SIG-M5 treated with dmso at 0.1 percent for 504 hours (cell line): ENCODE measurements around the gene PAK1.
"Not testable (repeated sequence)": the region's sequence is repeated elsewhere in the genome, so short reads cannot be mapped to it uniquely, and the experiment has no call there.

ENCODE experiments used
- DNase-seq: peaks from one replicate; lab custom pipeline; 2025; ENCODE audit not compliant: unreplicated experiment; lab: John Stamatoyannopoulos, UW

The PAK1 gene

GRCh38 chr11:77312107-77312506 is 161.8 kb downstream of the PAK1 start:
- no peak for DNase-seq

DNA sequence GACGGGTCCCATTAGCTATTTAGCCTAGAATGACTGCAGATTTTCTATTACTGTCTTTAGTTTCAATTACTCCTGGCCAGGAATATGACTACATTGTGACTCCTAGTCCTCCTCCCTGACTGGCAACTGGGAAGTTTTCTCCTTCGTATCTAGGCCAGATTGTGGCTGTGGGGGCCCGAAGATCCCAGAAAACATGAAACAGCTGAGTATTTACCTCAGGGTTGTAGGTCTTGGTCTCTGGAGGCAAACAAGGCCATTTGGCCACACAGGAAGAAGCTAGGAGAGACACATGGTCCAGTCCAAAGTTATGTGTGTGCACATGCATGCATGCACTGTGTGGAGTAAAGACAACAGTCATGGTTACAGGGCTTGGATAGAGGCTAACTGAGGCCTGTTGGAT is 162.2 kb downstream of the PAK1 start:
- DNase-seq = no peak

GRCh38 chr11:77310721-77311120 is 163.2 kb downstream of the PAK1 start:
- DNase-seq = no peak

GRCh38 chr11:77309401-77310085 is 164.4 kb downstream of the PAK1 start:
- no peak for DNase-seq

DNA sequence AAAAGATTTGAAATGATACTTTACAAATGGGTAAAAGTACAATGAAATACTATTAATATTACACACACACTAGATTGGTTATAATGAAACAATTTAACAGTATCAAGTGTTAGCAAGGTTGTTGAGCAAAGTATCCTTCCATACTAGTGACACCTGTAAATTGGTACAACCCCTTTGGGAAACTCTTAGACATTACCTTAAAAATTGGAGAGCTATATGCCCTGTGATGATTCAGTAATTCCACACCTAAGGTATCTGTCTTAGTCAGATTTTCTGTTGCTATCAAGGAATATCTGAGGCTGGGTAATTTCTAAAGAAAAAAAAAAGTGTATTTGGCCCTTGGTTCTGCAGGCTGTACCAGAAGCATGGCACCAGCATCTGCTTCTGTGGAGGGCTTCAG is 165.1 kb downstream of the PAK1 start:
- DNase-seq = no peak

DNA sequence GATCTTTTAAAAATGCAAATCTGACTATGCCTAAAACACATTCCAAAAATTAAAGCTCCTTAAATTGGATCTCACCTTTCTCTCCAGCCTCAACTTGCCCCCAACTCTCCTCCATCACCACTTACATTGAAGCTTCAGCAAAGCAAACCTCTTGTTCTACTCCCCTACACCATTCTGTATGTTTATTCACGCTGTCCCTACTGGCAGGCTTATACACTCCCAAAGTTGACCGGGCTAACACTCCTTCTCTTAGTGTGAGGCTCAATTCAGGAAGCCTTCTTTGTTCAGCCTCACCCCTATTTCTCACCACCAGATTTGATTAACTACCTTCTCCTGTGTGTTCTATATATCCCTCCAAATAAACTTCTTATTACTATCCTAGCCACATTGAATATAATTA is 170.6 kb downstream of the PAK1 start:
- no peak for DNase-seq

DNA sequence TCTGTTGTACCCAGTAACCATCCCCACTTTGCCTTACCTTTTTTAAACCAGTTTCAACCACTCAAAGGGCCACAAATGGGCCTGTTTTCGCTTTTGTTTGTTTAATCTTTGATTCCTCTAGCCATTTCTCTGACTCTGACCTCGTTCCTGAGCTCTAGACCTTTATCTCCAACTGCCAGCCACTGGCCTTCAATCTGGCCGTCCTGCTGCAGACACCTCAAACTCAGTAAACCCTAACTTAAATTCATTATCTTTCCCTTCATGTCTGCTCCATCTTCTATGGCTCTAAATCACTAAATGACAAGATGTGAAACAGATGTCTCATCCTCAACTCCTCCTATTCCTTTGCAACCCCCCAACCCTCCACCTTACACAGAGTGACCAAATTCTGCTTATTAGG is 171.1 kb downstream of the PAK1 start:
- no peak for DNase-seq

DNA sequence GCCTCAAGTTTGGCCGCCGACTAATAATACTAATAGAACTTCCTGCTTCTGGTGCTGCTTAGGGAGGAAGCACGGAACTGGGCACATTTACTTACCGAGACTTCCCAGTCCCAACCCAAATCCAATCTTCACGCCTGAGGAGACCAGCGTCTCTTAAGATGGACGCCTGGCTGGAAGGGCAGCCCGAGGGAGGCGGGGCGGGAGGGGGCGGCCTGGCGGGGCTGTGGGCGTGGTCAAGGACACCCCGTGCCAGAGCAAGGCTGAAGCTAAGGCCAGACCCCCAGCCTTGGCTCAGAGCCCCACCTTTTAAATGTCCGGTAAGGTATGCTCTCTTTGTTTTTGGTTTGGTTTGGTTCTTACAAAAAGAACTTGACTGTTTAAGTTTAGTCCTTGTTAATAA is 172.4 kb downstream of the PAK1 start, which contains the start of gene GDPD4:
Gene GDPD4 (minus strand): TSS at position 177 of the 400 bp plus-strand sequence. CDS start 16,549 bp downstream, outside the sequence.
- DNase-seq = no peak

DNA sequence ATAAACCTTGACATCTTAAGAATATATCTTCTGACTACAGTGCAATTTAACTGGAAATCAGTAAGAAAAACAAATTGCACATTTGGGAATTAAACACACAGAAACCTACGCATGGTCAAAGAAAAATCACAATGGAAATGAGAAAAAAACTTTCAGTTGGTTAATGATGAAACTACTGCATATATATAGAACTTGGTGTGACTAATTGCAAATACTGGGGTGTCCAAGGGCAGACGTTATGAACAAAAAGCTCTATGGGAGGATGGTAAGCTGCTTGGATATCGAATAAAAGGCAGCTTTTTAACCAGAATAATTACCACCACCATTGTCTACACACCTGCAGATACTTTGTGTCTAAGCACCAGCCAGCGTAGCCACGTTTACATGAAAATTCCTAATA is 173.2 kb downstream of the PAK1 start:
- DNase-seq = no peak

- DNase-seq = not testable (repeated sequence)
Observed at GRCh38 chr11:77300028-77300427, 173.9 kb downstream of the PAK1 start.

DNA sequence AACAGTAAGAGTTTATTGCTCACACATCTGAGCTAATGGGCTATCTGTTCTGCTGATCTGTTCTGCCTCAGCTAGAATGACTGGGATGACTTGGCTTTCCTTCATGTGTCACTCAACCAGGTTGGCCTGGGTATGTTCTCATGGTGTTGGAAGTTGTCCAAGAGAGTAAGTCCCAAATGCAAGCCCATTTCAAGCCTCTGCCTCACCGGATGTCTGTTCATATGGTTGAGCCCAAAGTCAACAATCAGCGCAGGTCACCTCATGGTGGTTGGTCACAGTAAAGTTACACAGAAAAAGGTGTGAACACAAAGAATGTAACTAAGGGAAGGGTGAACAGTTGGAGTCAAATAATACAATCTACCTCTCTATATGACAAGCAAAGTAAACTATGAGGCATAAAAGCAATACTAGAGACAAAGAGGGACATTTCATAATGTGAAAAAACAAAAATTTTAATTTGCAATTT is 174.3 kb downstream of the PAK1 start:
- DNase-seq = no peak

DNA sequence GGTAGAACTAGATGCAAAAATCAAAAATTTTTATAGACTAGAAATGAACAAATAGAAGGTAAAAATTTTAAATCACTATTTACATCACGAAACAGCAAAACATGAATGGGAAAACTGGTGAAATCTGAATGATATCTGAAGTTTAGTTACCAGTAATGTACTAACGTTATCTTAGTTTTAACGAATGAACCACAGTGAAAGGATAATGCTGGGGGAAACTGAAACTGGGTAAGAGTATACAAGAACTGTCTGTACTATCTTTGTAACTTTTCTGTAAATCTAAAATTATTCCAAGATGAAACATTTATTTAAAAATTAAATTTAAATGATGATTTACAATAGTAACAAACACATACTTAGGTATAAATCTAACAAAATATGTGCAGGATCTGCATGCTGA is 179.9 kb downstream of the PAK1 start:
- no peak for DNase-seq

- DNase-seq = no peak
Observed at GRCh38 chr11:77289737-77290136, 184.2 kb downstream of the PAK1 start.

DNA sequence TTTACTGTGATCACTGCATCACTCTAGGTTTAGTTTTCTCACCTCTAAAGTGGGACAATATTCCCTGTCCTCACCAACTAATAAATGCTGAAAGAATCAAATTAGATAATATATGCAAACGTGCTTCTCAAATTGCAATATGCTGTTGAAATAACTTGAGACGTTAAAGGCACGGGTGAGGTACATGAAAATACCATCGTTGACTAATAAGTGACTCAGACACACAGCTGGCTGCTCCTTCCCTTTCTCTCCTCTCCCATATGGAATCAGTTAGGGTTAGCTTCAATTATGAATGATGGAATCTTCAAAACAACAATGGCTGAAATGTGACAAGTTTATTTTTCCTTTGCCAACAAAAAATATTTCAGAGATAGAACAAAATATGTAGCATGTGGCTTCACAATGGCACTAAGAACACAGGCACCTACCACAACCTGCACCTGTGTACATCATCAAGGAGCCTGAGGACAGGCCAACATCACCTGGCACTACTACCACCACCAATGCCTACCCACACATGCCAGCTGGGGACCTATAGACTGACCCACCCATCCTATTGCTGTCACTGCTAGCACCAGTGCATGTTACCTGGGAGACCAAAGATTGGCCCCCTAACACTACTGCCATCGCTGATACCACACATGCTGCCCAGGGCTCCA is 186.2 kb downstream of the PAK1 start:
- DNase-seq = no peak

DNA sequence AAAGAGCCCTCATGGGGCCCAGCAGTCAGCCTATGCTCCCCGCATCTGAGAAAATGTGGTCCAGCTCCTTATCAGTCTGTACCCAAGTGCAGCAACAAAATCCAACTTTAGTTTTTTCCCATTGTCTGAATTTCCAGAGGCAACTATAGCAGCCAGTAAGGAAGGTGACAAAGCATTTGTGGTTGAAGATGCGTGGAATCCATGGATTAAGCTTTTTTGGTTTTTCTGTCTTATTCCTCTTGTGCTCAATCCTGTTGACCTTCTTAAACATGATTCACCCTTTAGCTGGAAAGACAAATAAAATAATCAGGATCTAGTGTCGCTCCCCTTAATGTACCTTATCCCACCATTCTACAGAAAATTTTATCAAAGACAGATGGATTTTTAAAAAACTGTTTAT is 186.8 kb downstream of the PAK1 start:
- no peak for DNase-seq

GRCh38 chr11:77284476-77285468 is 189.1 kb downstream of the PAK1 start:
- no peak for DNase-seq

DNA sequence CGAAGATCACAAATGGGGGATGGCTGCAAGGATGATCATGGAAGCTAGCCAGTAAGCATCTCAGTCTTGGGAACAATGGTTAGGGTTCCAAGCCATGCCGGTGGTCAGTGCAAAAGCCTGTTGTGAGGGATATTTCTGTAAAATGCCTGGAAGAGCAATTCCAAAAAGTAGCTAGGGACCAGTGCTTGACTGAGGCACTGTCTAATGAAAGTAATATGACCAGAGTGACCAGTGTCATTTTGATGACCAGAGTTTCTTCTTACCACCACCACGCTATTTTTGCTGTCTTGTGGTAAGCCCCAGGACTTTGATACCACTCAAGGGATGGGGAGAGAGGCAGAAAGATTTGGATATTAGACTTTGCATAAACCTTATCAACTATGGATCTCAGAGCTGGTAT is 190.8 kb downstream of the PAK1 start:
- DNase-seq = no peak

- no peak for DNase-seq
Observed at GRCh38 chr11:77278595-77279506, 195.0 kb downstream of the PAK1 start.

GRCh38 chr11:77276271-77276670 is 197.6 kb downstream of the PAK1 start:
- no peak for DNase-seq
